Measurements from ENCODE around the gene ARRDC1.
A peak's percentile ranks its signal among the peaks of the same experiment; 100 is the strongest.
"Not testable (repeated sequence)": the region's sequence is repeated elsewhere in the genome, so short reads cannot be mapped to it uniquely, and the experiment has no call there.

The ARRDC1 gene

GRCh38 chr9:137613738-137614523, 8.4 kb downstream of the ARRDC1 start:
- no peak for DNase-seq

GRCh38 chr9:137614631-137615386, 9.3 kb downstream of the ARRDC1 start:
- DNase-seq = no peak

- DNase-seq = no peak
These were observed 9.9 kb downstream of the ARRDC1 start for GRCh38 chr9:137615387-137615871.

GRCh38 chr9:137618105-137619067, 12.9 kb downstream of the ARRDC1 start, which contains the start of gene EHMT1:
Gene EHMT1, plus strand, starts transcription at chr9:137619005. Its CDS starts 24 bp downstream, at chr9:137619029.
- DNase-seq = peak; percentile 83 to 94 (median 87)

- DNase-seq = peak in 4 of 6 experiments; percentile 15 to 47 (median 28)
These were observed 14.0 kb downstream of the ARRDC1 start for GRCh38 chr9:137619240-137620047.

- DNase-seq = no peak
These were observed 14.5 kb downstream of the ARRDC1 start for GRCh38 chr9:137620048-137620405.

- DNase-seq = no peak
These were observed 15.1 kb downstream of the ARRDC1 start for GRCh38 chr9:137620581-137620980.

- DNase-seq = peak in 2 of 6 experiments; percentile 12 to 13
These were observed 15.8 kb downstream of the ARRDC1 start for GRCh38 chr9:137621131-137621757.

GRCh38 chr9:137622211-137622610, 16.7 kb downstream of the ARRDC1 start:
- DNase-seq = not testable (repeated sequence)

- DNase-seq = no peak
These were observed 21.0 kb downstream of the ARRDC1 start for GRCh38 chr9:137626464-137626863.

- not testable (repeated sequence) for DNase-seq
These were observed 21.9 kb downstream of the ARRDC1 start for GRCh38 chr9:137627406-137627805.

- no peak for DNase-seq
These were observed 24.6 kb downstream of the ARRDC1 start for GRCh38 chr9:137630126-137630525.

- DNase-seq = no peak
These were observed 25.2 kb downstream of the ARRDC1 start for GRCh38 chr9:137630679-137631078.

GRCh38 chr9:137631345-137632229, 26.1 kb downstream of the ARRDC1 start:
- no peak for DNase-seq

GRCh38 chr9:137632230-137633161, 27.0 kb downstream of the ARRDC1 start:
- DNase-seq = no peak

GRCh38 chr9:137634016-137634415, 28.5 kb downstream of the ARRDC1 start:
- no peak for DNase-seq

GRCh38 chr9:137638680-137639079, 33.2 kb downstream of the ARRDC1 start:
- DNase-seq = no peak

GRCh38 chr9:137639303-137640051, 34.0 kb downstream of the ARRDC1 start:
- peak in 2 of 6 experiments; percentile 17 to 21 for DNase-seq
